Testis (tissue), 3 donors: Measurements from ENCODE around the gene DZIP1. TPM values are rescaled to one million over a fixed set of nuclear protein-coding genes. Genes with fewer than 3 reads are reported as not detected.

Experiments
- DNase-seq: peaks from one replicate; pipeline ENCODE4 v3.0.0-alpha.2; 2019
- H3K27ac ChIP-seq, 2 donors: fragments of 200-600 bp; sonication (generic); one replicate each; pipeline ENCODE4 v1.5.1; 2019
- H3K27me3 ChIP-seq: fragments of 200-600 bp; sonication (generic); one replicate; pipeline ENCODE4 v1.5.1; 2019
- H3K36me3 ChIP-seq: fragments of 200-600 bp; sonication (generic); one replicate; pipeline ENCODE4 v1.5.1; 2017; ENCODE audit warnings: low read depth; ENCODE audit errors: missing control alignments
- H3K4me1 ChIP-seq: fragments of 200-600 bp; sonication (generic); one replicate; pipeline ENCODE4 v1.5.1; 2019
- H3K4me3 ChIP-seq, 2 donors: fragments of 200-600 bp; sonication (generic); one replicate each; pipeline ENCODE4 v1.5.1; 2017 to 2019
- H3K9me3 ChIP-seq: fragments of 200-600 bp; sonication (generic); one replicate; pipeline ENCODE4 v1.5.1; 2017
- CTCF ChIP-seq, 3 experiments: fragments of 450-650 bp in 2 of 3; fragments of 200-600 bp in 1 of 3; sonication (generic) in 1 of 3; IDR thresholded peaks; one replicate each; pipeline ENCODE4 v1.5.1; 2016 to 2019; ENCODE audit warnings: antibody characterized with exemption in 3 of 3, mild to moderate bottlenecking in 2 of 3, moderate library complexity in 1 of 3
- POLR2A ChIP-seq: fragments of 450-650 bp; IDR thresholded peaks from one replicate; pipeline ENCODE4 v1.6.1; 2017; ENCODE audit warnings: antibody characterized with exemption, mild to moderate bottlenecking, moderate library complexity
- WGBS, 2 donors: methylation state at CpG; one replicate each; pipeline ENCODE4 v1.1.5; 2018; 5-methylcytosine and 5-hydroxymethylcytosine counted together
- intact Hi-C: fragments of 100-400 bp; cut with DNase I; formaldehyde crosslinking; loops from one replicate; pipeline ENCODE4 v1.15.1; 2023; ENCODE audit warnings: low total_unique reads
- polyA plus RNA-seq: library from polyadenylated mRNA; stranded (reverse); fragments of 350-450 nt; fragmentation: Illumina TruSeq; extraction: RNeasy Lipid Tissue Mini Kit (QIAGEN cat#74804); gene quantifications from one replicate; pipeline ENCODE4 v1.2.3, GENCODE V29; 2014; ENCODE audit warnings: low read depth, low replicate concordance; ENCODE audit not compliant: insufficient read depth
- total RNA-seq, 2 donors: library from RNA; depleted of rRNA; stranded (reverse); fragments of >200 nt; gene quantifications; one replicate each; pipeline ENCODE4 v1.2.3, GENCODE V29; 2016

Gene DZIP1
- total and polyA plus RNA-seq, 3 donors from 2014 or later, result 54.7 to 143 (median 63.7) TPM

- Histone ChIP-seq H3K4me3 (no peak overlapping the region), H3K36me3 (no peaks in the 10 kb centered on the region), H3K4me1 (no peaks in the 10 kb centered on the region), H3K27me3 (no peaks in the 10 kb centered on the region), H3K27ac (no peak overlapping the region), H3K9me3 (no peaks in the 10 kb centered on the region)
- DNase-seq, result no peak
- WGBS, 2 donors, result 80 to 87% methylated on average over 5 of the region's 5 CpGs
- intact Hi-C loops, result no loop called here
- TF ChIP-seq POLR2A, result no peak
- no peak for TF ChIP-seq CTCF (IDR thresholded peaks at IDR 0.05)
Measured at GRCh38 chr13:95530178-95530577, 114.3 kb downstream of the DZIP1 start.

Other genes starting within 250 kb of the DZIP1 start
- gene CLDN10, start 92.0 kb downstream of the DZIP1 start, total RNA-seq, result 1 to 10 TPM; 1.3 to 1.8 TPM
- 3.3 TPM for gene CLDN10, start 92.0 kb downstream of the DZIP1 start, polyA plus RNA-seq
- 10 to 100 TPM; 26.0 to 39.4 TPM for gene DNAJC3, start 32.4 kb upstream of the DZIP1 start, total RNA-seq
- gene DNAJC3, start 32.4 kb upstream of the DZIP1 start, polyA plus RNA-seq, result 18.2 TPM